ENCODE results near the gene ANKRD17. TPM values are rescaled to one million over a fixed set of nuclear protein-coding genes. Genes with fewer than 3 reads are reported as not detected.

The ANKRD17 gene
- total and polyA plus RNA-seq, 2 of the 4 experiments (the other 2 are of a cell fraction) = 28.5 to 75.3 TPM

DNA sequence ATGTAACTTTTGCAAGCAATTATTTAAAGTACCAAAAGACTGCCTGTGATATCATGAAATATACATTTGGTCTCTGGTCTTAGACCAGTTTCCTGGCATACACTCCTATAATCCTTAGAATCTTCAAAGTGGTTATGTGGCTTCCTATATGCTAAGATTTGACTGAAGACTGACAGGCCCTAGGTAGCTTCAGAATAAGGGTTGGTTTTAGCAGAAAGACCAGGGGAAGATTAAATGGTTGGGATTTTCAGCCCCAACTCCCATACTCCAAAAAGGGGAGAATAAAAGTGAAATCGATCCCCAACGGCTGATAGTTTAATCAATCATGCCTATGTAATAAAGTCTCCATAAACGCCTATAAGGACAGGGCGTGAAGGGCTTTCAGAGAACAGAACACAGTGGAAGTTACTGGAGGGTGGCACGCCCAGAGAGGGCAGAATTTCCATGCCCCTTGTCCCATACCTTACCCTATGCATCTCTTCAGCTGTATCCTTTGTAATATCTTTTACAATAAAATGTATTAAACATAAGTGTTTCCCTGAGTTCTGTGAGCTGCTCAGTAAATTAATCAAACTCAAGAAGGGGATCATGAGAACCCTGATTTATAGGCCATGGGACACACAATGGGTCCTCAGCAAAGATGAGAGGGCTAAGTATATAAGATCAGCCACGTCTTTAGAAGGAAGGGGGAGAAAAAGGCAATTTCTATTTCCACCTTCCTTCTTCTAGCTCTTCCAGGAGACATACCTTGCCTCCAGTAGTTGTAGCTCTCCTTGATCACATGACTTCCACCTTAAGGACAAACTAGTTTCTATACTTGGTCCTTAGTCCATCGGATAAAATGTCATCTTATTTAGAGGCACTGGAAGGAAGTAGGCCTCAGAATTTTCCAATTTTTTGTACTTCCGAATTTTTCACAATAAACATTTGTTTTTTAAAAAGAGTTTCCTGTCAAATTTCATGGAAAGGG, 26.8 kb downstream of the ANKRD17 start:
- Histone ChIP-seq H3K14ac (replicated peaks; ENCODE audit: low read depth, low read length) (no peak overlapping the region), H2BK120ac (ENCODE audit: low read depth, low read length) (no peak overlapping the region), H3K56ac (ENCODE audit: extremely low read depth, insufficient read depth, low read length) (no peak overlapping the region), H3K79me1 (ENCODE audit: low read depth in 1 of 2, low read length in 2 of 2) (peaks cover 24 to 56% of the 10 kb centered on the region in 2 experiments), H3K9me1 (ENCODE audit: insufficient read depth, low read length) (peaks cover 3% of the 10 kb centered on the region; the same call in 1 of the 2 replicates), H2AK9ac (replicated peaks; ENCODE audit: low read depth, low read length, poor library complexity) (no peak overlapping the region), H2AFZ (replicated peaks; ENCODE audit: low read length, poor library complexity) (no peak overlapping the region), H2BK20ac (ENCODE audit: low read depth, low read length) (no peak overlapping the region), H3K9ac (ENCODE audit: low read depth, low read length) (no peak overlapping the region), H2BK15ac (ENCODE audit: low read depth, low read length) (no peak overlapping the region), H3K4me2 (ENCODE audit: low read depth, low read length) (no peak overlapping the region), H3K23ac (ENCODE audit: low read depth, low read length) (no peak overlapping the region), H4K91ac (ENCODE audit: insufficient read depth, low read depth, low read length) (no peak overlapping the region), H3K4ac (ENCODE audit: low read depth, low read length) (no peak overlapping the region), H2BK5ac (ENCODE audit: low read depth, low read length, poor library complexity, severe bottlenecking) (no peak overlapping the region), H3K4me3 (ENCODE audit: insufficient read depth, low read depth, low read length) (no peak overlapping the region), H3K27me3 (ENCODE audit: control insufficient read depth, insufficient read depth, low read length) (no peaks in the 10 kb centered on the region), H3K36me3 (ENCODE audit: control insufficient read depth, insufficient read depth, low read length) (peaks cover 9% of the 10 kb centered on the region), H4K20me1 (ENCODE audit: insufficient read depth, low read length) (peaks cover 20% of the 10 kb centered on the region), H2AK5ac (ENCODE audit: low read depth, low read length) (no peak overlapping the region), H4K8ac (ENCODE audit: low read depth in 2 of 2, low read length in 2 of 2) (no peak overlapping the region), H4K5ac (ENCODE audit: low read depth, low read length) (no peak overlapping the region), H3K27ac (ENCODE audit: insufficient read depth, low read length) (no peak overlapping the region), H3K9me3 (ENCODE audit: control insufficient read depth, insufficient read depth, low read length) (no peaks in the 10 kb centered on the region), H3K4me1 (ENCODE audit: control insufficient read depth, insufficient read depth, low read length) (no peaks in the 10 kb centered on the region), H3K18ac (ENCODE audit: low read depth, low read length) (no peak overlapping the region)
- DNase-seq (no peak), ATAC-seq (ENCODE audit: low read depth) (no peak)
- POLR2A ChIA-PET (ENCODE audit: unreplicated experiment) = no interaction called here
- in situ Hi-C loops (cut with MboI; ENCODE audit: low sequenced_read_pairs) = no loop called here
- no CpG with 5 or more reads among the region's 8 CpGs for WGBS, 2 experiments (ENCODE audit: extremely low coverage in 2 of 2, insufficient read length in 1 of 2)
- intact Hi-C loops (cut with micrococcal nuclease) = loop anchor here (5.0 kb wide), 1 partner anchor 150 kb away; no protein-coding TSS in a partner anchor
- dilution Hi-C loops (cut with HindIII; ENCODE audit: low sequenced_read_pairs, unreplicated experiment) = no loop called here
- CTCF ChIA-PET = no interaction called here
- no TSS peak for BruUV-seq (replicated peaks)
- no peak for TF ChIP-seq MXI1 (IDR thresholded peaks at IDR 0.05; ENCODE audit: borderline replicate concordance, low read depth, low read length)
- no peak for TF ChIP-seq RAD21 (IDR thresholded peaks at IDR 0.05; ENCODE audit: low read length)
- no peak for TF ChIP-seq CHD1 (IDR thresholded peaks at IDR 0.05; ENCODE audit: low read depth, low read length)
- TF ChIP-seq POLR2A (IDR thresholded peaks at IDR 0.05; ENCODE audit: low read depth, low read length) = no peak
- TF ChIP-seq NFE2L2 (IDR thresholded peaks at IDR 0.05; ENCODE audit: low read depth, low read length) = no peak
- no peak for TF ChIP-seq RFX5 (IDR thresholded peaks at IDR 0.05; ENCODE audit: low read depth, low read length)
- no peak for TF ChIP-seq BHLHE40 (IDR thresholded peaks at IDR 0.05; ENCODE audit: low read depth, low read length)
- TF ChIP-seq FOS (IDR thresholded peaks at IDR 0.05; ENCODE audit: low read depth, low read length) = no peak
- TF ChIP-seq MAZ (IDR thresholded peaks at IDR 0.05; ENCODE audit: borderline replicate concordance, low read depth, low read length) = no peak
- no peak for TF ChIP-seq MAFK (IDR thresholded peaks at IDR 0.05; ENCODE audit: low read depth, low read length)
- TF ChIP-seq, protein P1, sequence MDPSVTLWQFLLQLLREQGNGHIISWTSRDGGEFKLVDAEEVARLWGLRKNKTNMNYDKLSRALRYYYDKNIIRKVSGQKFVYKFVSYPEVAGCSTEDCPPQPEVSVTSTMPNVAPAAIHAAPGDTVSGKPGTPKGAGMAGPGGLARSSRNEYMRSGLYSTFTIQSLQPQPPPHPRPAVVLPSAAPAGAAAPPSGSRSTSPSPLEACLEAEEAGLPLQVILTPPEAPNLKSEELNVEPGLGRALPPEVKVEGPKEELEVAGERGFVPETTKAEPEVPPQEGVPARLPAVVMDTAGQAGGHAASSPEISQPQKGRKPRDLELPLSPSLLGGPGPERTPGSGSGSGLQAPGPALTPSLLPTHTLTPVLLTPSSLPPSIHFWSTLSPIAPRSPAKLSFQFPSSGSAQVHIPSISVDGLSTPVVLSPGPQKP (IDR thresholded peaks at IDR 0.05; ENCODE audit: borderline replicate concordance, low read depth, low read length) = no peak
- no peak for TF ChIP-seq CEBPB (IDR thresholded peaks at IDR 0.05; ENCODE audit: low read depth, low read length)
- TF ChIP-seq CTCF (conservative IDR thresholded peaks at IDR 0.05; ENCODE audit: low read depth, low read length) = no peak
- TF ChIP-seq USF2 (IDR thresholded peaks at IDR 0.05; ENCODE audit: low read depth, low read length) = no peak
- no peak for TF ChIP-seq SMC3 (IDR thresholded peaks at IDR 0.05; ENCODE audit: low read depth, low read length)

Measured in IMR-90 (cell line).